Measurements from ENCODE around the gene PEX14. TPM values are rescaled to one million over a fixed set of nuclear protein-coding genes. Genes with fewer than 3 reads are reported as not detected.

PEX14 gene
- polyA plus RNA-seq, 1 donor from 2014 or later = 13.5 TPM

GRCh38 chr1:10662824-10663677 is 188.3 kb downstream of the PEX14 start:
- Histone ChIP-seq H3K36me3 (ENCODE audit: insufficient read depth, low read length) (no peaks in the 10 kb centered on the region), H3K4me2 (ENCODE audit: low read length) (no peak overlapping the region), H3K27ac (ENCODE audit: low read length) (no peak overlapping the region), H3K9me3 (ENCODE audit: low read length) (no peaks in the 10 kb centered on the region), H3K4me3 (ENCODE audit: low read length) (no peak overlapping the region), H3K9ac (ENCODE audit: low read length) (peak overlapping the region; percentile 38), H3F3A (ENCODE audit: insufficient read depth, low read length, poor library complexity, severe bottlenecking) (no peaks in the 10 kb centered on the region), H3K79me2 (replicated peaks; ENCODE audit: insufficient read depth, low read length) (no peaks in the 10 kb centered on the region), H4K20me1 (ENCODE audit: insufficient read depth) (no peaks in the 10 kb centered on the region), H3K27me3 (ENCODE audit: insufficient read depth, low read depth, low read length) (no peaks in the 10 kb centered on the region), H2AFZ (ENCODE audit: low read depth, low read length) (no peak overlapping the region), H3K9me2 (ENCODE audit: insufficient read depth, low read length) (no peaks in the 10 kb centered on the region)
- TF ChIP-seq, protein P1, sequence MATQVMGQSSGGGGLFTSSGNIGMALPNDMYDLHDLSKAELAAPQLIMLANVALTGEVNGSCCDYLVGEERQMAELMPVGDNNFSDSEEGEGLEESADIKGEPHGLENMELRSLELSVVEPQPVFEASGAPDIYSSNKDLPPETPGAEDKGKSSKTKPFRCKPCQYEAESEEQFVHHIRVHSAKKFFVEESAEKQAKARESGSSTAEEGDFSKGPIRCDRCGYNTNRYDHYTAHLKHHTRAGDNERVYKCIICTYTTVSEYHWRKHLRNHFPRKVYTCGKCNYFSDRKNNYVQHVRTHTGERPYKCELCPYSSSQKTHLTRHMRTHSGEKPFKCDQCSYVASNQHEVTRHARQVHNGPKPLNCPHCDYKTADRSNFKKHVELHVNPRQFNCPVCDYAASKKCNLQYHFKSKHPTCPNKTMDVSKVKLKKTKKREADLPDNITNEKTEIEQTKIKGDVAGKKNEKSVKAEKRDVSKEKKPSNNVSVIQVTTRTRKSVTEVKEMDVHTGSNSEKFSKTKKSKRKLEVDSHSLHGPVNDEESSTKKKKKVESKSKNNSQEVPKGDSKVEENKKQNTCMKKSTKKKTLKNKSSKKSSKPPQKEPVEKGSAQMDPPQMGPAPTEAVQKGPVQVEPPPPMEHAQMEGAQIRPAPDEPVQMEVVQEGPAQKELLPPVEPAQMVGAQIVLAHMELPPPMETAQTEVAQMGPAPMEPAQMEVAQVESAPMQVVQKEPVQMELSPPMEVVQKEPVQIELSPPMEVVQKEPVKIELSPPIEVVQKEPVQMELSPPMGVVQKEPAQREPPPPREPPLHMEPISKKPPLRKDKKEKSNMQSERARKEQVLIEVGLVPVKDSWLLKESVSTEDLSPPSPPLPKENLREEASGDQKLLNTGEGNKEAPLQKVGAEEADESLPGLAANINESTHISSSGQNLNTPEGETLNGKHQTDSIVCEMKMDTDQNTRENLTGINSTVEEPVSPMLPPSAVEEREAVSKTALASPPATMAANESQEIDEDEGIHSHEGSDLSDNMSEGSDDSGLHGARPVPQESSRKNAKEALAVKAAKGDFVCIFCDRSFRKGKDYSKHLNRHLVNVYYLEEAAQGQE (IDR thresholded peaks at IDR 0.05; ENCODE audit: borderline replicate concordance) = no peak
- TF ChIP-seq POLR2AphosphoS5 (IDR thresholded peaks at IDR 0.05) = no peak
- no peak for TF ChIP-seq EZH2 (IDR thresholded peaks at IDR 0.05; ENCODE audit: borderline replicate concordance, insufficient read depth, low read length, poor library complexity, severe bottlenecking)
- no peak for TF ChIP-seq RAD21 (conservative IDR thresholded peaks at IDR 0.05)
- TF ChIP-seq SMC3 (conservative IDR thresholded peaks at IDR 0.05; ENCODE audit: poor library complexity) = no peak
- TF ChIP-seq EP300 (conservative IDR thresholded peaks at IDR 0.05; ENCODE audit: poor library complexity, severe bottlenecking) = no peak
- no peak for TF ChIP-seq MXI1 (conservative IDR thresholded peaks at IDR 0.05; ENCODE audit: poor library complexity, severe bottlenecking)
- TF ChIP-seq TAF1 (IDR thresholded peaks at IDR 0.05; ENCODE audit: low read depth) = no peak
- TF ChIP-seq CTCF (IDR thresholded peaks at IDR 0.05; ENCODE audit: poor library complexity, severe bottlenecking) = no peak

DNA sequence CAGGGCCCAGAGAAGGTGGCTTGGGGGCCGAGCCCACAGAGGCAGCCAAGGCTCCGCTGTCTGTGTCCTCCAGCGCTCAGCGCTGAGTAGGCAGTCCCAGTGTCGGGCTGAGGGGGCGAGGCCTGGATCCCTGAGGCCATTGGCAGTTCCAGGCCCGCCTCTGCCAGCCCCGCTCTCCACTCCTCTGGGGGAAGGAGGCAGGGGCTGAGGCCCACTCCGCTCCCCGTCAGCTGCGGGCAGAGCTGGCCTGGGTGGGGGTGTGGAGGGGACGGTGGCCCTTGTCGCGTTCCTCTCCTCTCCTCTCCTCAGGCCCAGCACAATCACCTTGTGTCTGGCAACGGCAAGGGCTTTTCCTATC is 188.9 kb downstream of the PEX14 start:
- H3K36me3 ChIP-seq (ENCODE audit: insufficient read depth, low read length) = no peaks in the 10 kb centered on the region
- TF ChIP-seq POLR2AphosphoS5 (IDR thresholded peaks at IDR 0.05) = no peak
- TF ChIP-seq MXI1 (conservative IDR thresholded peaks at IDR 0.05; ENCODE audit: poor library complexity, severe bottlenecking) = no peak
- no peak for TF ChIP-seq EZH2 (IDR thresholded peaks at IDR 0.05; ENCODE audit: borderline replicate concordance, insufficient read depth, low read length, poor library complexity, severe bottlenecking)
- TF ChIP-seq, protein P1 (IDR thresholded peaks at IDR 0.05; ENCODE audit: borderline replicate concordance) = no peak
- no peak for TF ChIP-seq SMC3 (conservative IDR thresholded peaks at IDR 0.05; ENCODE audit: poor library complexity)
- TF ChIP-seq TAF1 (IDR thresholded peaks at IDR 0.05; ENCODE audit: low read depth) = no peak
- TF ChIP-seq CTCF (IDR thresholded peaks at IDR 0.05; ENCODE audit: poor library complexity, severe bottlenecking) = no peak
- no peak for TF ChIP-seq EP300 (conservative IDR thresholded peaks at IDR 0.05; ENCODE audit: poor library complexity, severe bottlenecking)
- no peak overlapping the region for H3K4me2 ChIP-seq (ENCODE audit: low read length)
- no peak overlapping the region for H3K4me3 ChIP-seq (ENCODE audit: low read length)
- no peak overlapping the region for H2AFZ ChIP-seq (ENCODE audit: low read depth, low read length)
- no peaks in the 10 kb centered on the region for H3K9me3 ChIP-seq (ENCODE audit: low read length)
- no peaks in the 10 kb centered on the region for H3F3A ChIP-seq (ENCODE audit: insufficient read depth, low read length, poor library complexity, severe bottlenecking)
- no peaks in the 10 kb centered on the region for H3K79me2 ChIP-seq (replicated peaks; ENCODE audit: insufficient read depth, low read length)
- no peaks in the 10 kb centered on the region for H3K9me2 ChIP-seq (ENCODE audit: insufficient read depth, low read length)
- peak overlapping the region; percentile 38 for H3K9ac ChIP-seq (ENCODE audit: low read length)
- H3K27me3 ChIP-seq (ENCODE audit: insufficient read depth, low read depth, low read length) = no peaks in the 10 kb centered on the region
- H4K20me1 ChIP-seq (ENCODE audit: insufficient read depth) = no peaks in the 10 kb centered on the region
- no peak overlapping the region for H3K27ac ChIP-seq (ENCODE audit: low read length)
